IMR-90 (cell line): ENCODE results near the gene NELL2. TPM values are rescaled to one million over a fixed set of nuclear protein-coding genes. Genes with fewer than 3 reads are reported as not detected.

ENCODE experiments used
- ATAC-seq: fragments of 200-7000 bp; cut with Tn5 transposase; 2 replicates; pipeline ENCODE4 v1.9.1; 2020; ENCODE audit warnings: low read depth, mild to moderate bottlenecking, moderate library complexity
- BruUV-seq: library from RNA; stranded (reverse); fragments of 400-500 nt; replicated peaks from 2 replicates; lab custom pipeline; 2021; lab: Mats Ljungman, UMichigan
- CTCF ChIA-PET: fragments of 300-600 bp; formaldehyde crosslinking; extraction: SDS; loops from one replicate; lab custom pipeline; 2021; ENCODE audit warnings: antibody characterized with exemption; lab: Yijun Ruan, JAX
- POLR2A ChIA-PET: fragments of 300-600 bp; sonication (Branson Sonifier 250); formaldehyde crosslinking; loops from one replicate; lab custom pipeline; 2022; ENCODE audit warnings: antibody characterized with exemption; ENCODE audit not compliant: unreplicated experiment; lab: Charles Lee
- DNase-seq: peaks from one replicate; pipeline ENCODE4 v3.0.0; 2013
- H2AFZ ChIP-seq: replicated peaks from 2 replicates; pipeline ENCODE3; 2013; ENCODE audit warnings: low read length, mild to moderate bottlenecking; ENCODE audit not compliant: poor library complexity
- H2AK5ac ChIP-seq: 2 replicates; pipeline ENCODE4 v1.6.1; 2013; ENCODE audit warnings: low read depth, low read length, inconsistent platforms
- H2AK9ac ChIP-seq: replicated peaks from 2 replicates; pipeline ENCODE3; 2013; ENCODE audit warnings: mild to moderate bottlenecking, low read depth, low read length, moderate library complexity; ENCODE audit not compliant: poor library complexity
- H2BK120ac ChIP-seq: 2 replicates; pipeline ENCODE4 v1.6.1; 2013; ENCODE audit warnings: low read depth, low read length, inconsistent platforms
- H2BK15ac ChIP-seq: 3 replicates; pipeline ENCODE4 v1.6.1; 2013; ENCODE audit warnings: low read depth, low read length, inconsistent platforms
- H2BK20ac ChIP-seq: 2 replicates; pipeline ENCODE4 v1.6.1; 2013; ENCODE audit warnings: low read depth, mild to moderate bottlenecking, inconsistent platforms, low read length, moderate library complexity
- H2BK5ac ChIP-seq: 2 replicates; pipeline ENCODE4 v1.6.1; 2013; ENCODE audit warnings: mild to moderate bottlenecking, low read depth, low read length, inconsistent platforms; ENCODE audit not compliant: poor library complexity, severe bottlenecking
- H3K14ac ChIP-seq: replicated peaks from 2 replicates; pipeline ENCODE4 v1.6.1; 2013; ENCODE audit warnings: low read depth, low read length, inconsistent platforms
- H3K18ac ChIP-seq: 2 replicates; pipeline ENCODE4 v1.6.1; 2013; ENCODE audit warnings: low read depth, low read length, control low read depth
- H3K23ac ChIP-seq: 2 replicates; pipeline ENCODE4 v1.6.1; 2013; ENCODE audit warnings: low read depth, low read length, inconsistent platforms
- H3K27ac ChIP-seq: 2 replicates; pipeline ENCODE4 v1.5.1; 2013; ENCODE audit warnings: mild to moderate bottlenecking, control low read depth, low read length; ENCODE audit not compliant: insufficient read depth
- H3K27me3 ChIP-seq: 2 replicates; pipeline ENCODE4 v1.6.1; 2013; ENCODE audit warnings: low read length; ENCODE audit not compliant: control insufficient read depth, insufficient read depth
- H3K36me3 ChIP-seq: 2 replicates; pipeline ENCODE4 v1.6.1; 2013; ENCODE audit warnings: low read length, mixed read lengths; ENCODE audit not compliant: control insufficient read depth, insufficient read depth
- H3K4ac ChIP-seq: 2 replicates; pipeline ENCODE4 v1.6.1; 2013; ENCODE audit warnings: low read depth, low read length, inconsistent platforms
- H3K4me1 ChIP-seq: 2 replicates; pipeline ENCODE4 v1.6.1; 2013; ENCODE audit warnings: low read length, mixed read lengths; ENCODE audit not compliant: control insufficient read depth, insufficient read depth
- H3K4me2 ChIP-seq: 2 replicates; pipeline ENCODE4 v1.6.1; 2013; ENCODE audit warnings: low read depth, mild to moderate bottlenecking, control low read depth, low read length, moderate library complexity
- H3K4me3 ChIP-seq: 2 replicates; pipeline ENCODE4 v1.5.1; 2013; ENCODE audit warnings: low read depth, mild to moderate bottlenecking, control low read depth, low read length, moderate library complexity; ENCODE audit not compliant: insufficient read depth
- H3K56ac ChIP-seq: 2 replicates; pipeline ENCODE4 v1.6.1; 2013; ENCODE audit warnings: low read length, inconsistent platforms; ENCODE audit not compliant: insufficient read depth; ENCODE audit errors: extremely low read depth
- H3K79me1 ChIP-seq, 2 experiments: 2 replicates each; pipeline ENCODE4 v1.6.1; 2013; ENCODE audit warnings: low read length in 2 of 2, inconsistent platforms in 1 of 2, low read depth in 1 of 2
- H3K9ac ChIP-seq: 2 replicates; pipeline ENCODE4 v1.6.1; 2013; ENCODE audit warnings: low read depth, low read length, control low read depth
- H3K9me1 ChIP-seq: 2 replicates; pipeline ENCODE4 v1.6.1; 2013; ENCODE audit warnings: low read length, inconsistent platforms; ENCODE audit not compliant: insufficient read depth
- H3K9me3 ChIP-seq: 2 replicates; pipeline ENCODE4 v1.6.1; 2013; ENCODE audit warnings: low read length; ENCODE audit not compliant: control insufficient read depth, insufficient read depth
- H4K20me1 ChIP-seq: 2 replicates; pipeline ENCODE4 v1.6.1; 2013; ENCODE audit warnings: low read length, inconsistent platforms; ENCODE audit not compliant: insufficient read depth
- H4K5ac ChIP-seq: 2 replicates; pipeline ENCODE4 v1.6.1; 2013; ENCODE audit warnings: mild to moderate bottlenecking, low read depth, low read length, control low read depth
- H4K8ac ChIP-seq, 2 experiments: 2 replicates each; pipeline ENCODE4 v1.6.1; 2013; ENCODE audit warnings: low read depth in 2 of 2, low read length in 2 of 2, control low read depth in 1 of 2, inconsistent platforms in 1 of 2
- H4K91ac ChIP-seq: 2 replicates; pipeline ENCODE4 v1.6.1; 2013; ENCODE audit warnings: low read depth, low read length, inconsistent platforms; ENCODE audit not compliant: insufficient read depth
- CTCF ChIP-seq: conservative IDR thresholded peaks from 2 replicates; pipeline ENCODE4 v1.5.1; 2012; ENCODE audit warnings: mild to moderate bottlenecking, low read depth, low read length, improper control_type of control experiment
- MAZ ChIP-seq: IDR thresholded peaks from 2 replicates; pipeline ENCODE4 v1.6.1; 2012; ENCODE audit warnings: low read depth, mild to moderate bottlenecking, low read length, improper control_type of control experiment, moderate library complexity, borderline replicate concordance
- WGBS, 2 experiments: methylation state at CpG; one replicate each; pipeline versions ENCODE4 v1.1.5 to v1.1.7; 2013; ENCODE audit warnings: missing lambda C conversion rate in 2 of 2; ENCODE audit not compliant: insufficient read length in 1 of 2; ENCODE audit errors: extremely low coverage in 2 of 2; 5-methylcytosine and 5-hydroxymethylcytosine counted together
- dilution Hi-C: fragments of 300-500 bp; cut with HindIII; formaldehyde crosslinking; loops from one replicate; pipeline ENCODE4 v1.14.3; 2018; ENCODE audit warnings: low sequenced_read_pairs; ENCODE audit not compliant: unreplicated experiment
- in situ Hi-C: fragments of 300-500 bp; cut with MboI; formaldehyde crosslinking; loops from 3 replicates; pipeline ENCODE4 v1.14.3; 2019; ENCODE audit warnings: low sequenced_read_pairs, inconsistent platforms, mixed read lengths
- intact Hi-C: fragments of 100-400 bp; cut with micrococcal nuclease; formaldehyde crosslinking; loops from 2 replicates; pipeline ENCODE4 v1.10.0; 2022
- polyA plus RNA-seq, 3 experiments: library from polyadenylated mRNA; depleted of rRNA; stranded (reverse); fragments of >200 nt; gene quantifications; 2 replicates each; pipeline ENCODE4 v1.2.3, GENCODE V29; 2012; ENCODE audit warnings: low replicate concordance in 1 of 3
- total RNA-seq: library from RNA; depleted of rRNA; stranded (reverse); fragments of >200 nt; gene quantifications from 2 replicates; pipeline ENCODE4 v1.2.3, GENCODE V29; 2012

NELL2 gene
- total and polyA plus RNA-seq, 2 of the 4 experiments (the other 2 are of a cell fraction), result 0.18 to 0.26 TPM

DNA sequence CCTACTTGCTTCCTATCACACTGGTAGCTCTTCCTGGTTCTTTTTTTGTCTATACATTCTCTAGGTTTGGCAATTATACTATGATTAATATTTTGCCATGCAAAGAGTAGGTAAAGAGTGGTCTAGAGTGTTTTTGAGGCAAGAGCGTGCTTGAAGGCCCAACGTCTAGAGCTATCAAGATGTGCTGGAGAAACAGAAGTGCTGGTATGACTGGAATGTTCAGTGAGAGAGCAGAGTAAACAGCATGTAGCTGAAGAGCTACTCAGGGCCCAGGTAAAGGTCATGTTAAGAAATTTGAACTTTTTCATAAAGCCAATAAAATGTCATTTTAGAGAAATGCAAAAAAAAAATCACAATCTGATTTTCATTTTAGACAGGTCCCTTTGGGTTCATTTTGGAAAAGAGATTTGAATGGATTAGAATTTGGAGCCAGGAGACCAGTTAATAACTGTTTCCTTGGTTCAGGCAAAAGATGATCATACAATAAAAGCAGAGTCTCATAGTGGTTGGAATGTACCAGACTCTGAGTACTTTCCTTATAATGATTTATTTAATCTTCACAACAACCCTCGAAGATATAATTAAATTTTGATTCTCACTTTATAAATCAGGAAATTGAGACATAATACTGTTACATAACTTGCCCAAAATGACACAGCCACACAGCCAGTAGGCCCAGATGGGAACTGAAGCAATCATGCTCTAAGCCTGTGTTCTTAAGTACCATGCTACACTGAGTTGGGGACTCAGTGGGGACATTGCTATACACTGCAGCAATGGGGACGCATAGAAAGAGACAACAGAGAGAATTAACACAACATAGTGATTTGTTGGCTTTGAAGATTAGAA lies 350.1 kb downstream of the NELL2 start:
- Histone ChIP-seq H3K36me3 (no peaks in the 10 kb centered on the region), H3K4me2 (no peak overlapping the region), H2BK20ac (no peak overlapping the region), H3K4me1 (no peaks in the 10 kb centered on the region), H3K9ac (no peak overlapping the region), H3K14ac (no peak overlapping the region), H3K27me3 (no peaks in the 10 kb centered on the region), H3K18ac (no peak overlapping the region), H2BK120ac (no peak overlapping the region), H3K56ac (no peak overlapping the region), H4K20me1 (no peaks in the 10 kb centered on the region), H3K9me3 (no peaks in the 10 kb centered on the region), H2BK15ac (no peak overlapping the region), H4K5ac (no peak overlapping the region), H2AK5ac (no peak overlapping the region), H4K91ac (no peak overlapping the region), H3K4me3 (no peak overlapping the region), H3K79me1 (no peaks in the 10 kb centered on the region), H3K9me1 (no peaks in the 10 kb centered on the region), H3K27ac (no peak overlapping the region), H3K23ac (no peak overlapping the region), H2AFZ (no peak overlapping the region), H2AK9ac (no peak overlapping the region), H2BK5ac (no peak overlapping the region), H4K8ac (no peak overlapping the region), H3K4ac (no peak overlapping the region)
- dilution Hi-C loops (no loop called here), in situ Hi-C loops (no loop called here), intact Hi-C loops (no loop called here)
- CTCF ChIA-PET, result no interaction called here
- no TSS peak for BruUV-seq
- TF ChIP-seq CTCF, result no peak
- TF ChIP-seq MAZ, result no peak
- ATAC-seq (no peak), DNase-seq (no peak)
- POLR2A ChIA-PET, result no interaction called here
- 50% methylated on average over 2 of the region's 4 CpGs; no CpG with 5 or more reads in 1 of the 2 experiments for WGBS, 2 experiments
